GM23248 (cell line): ENCODE data around the gene STK32B. TPM values are rescaled to one million over a fixed set of nuclear protein-coding genes. Genes with fewer than 3 reads are reported as not detected.

Experiments used
- DNase-seq: peaks from one replicate; pipeline ENCODE4 v3.0.0-alpha.2; 2015
- H2AFZ ChIP-seq: fragments of 200-600 bp; sonication (generic); 2 replicates; pipeline ENCODE4 v1.6.1; 2016; ENCODE audit warnings: antibody characterized with exemption
- H3F3A ChIP-seq: fragments of 200-600 bp; sonication (generic); 2 replicates; pipeline ENCODE4 v1.6.1; 2016; ENCODE audit warnings: mild to moderate bottlenecking, antibody characterized with exemption, mixed run types; ENCODE audit not compliant: insufficient read depth
- H3K27ac ChIP-seq: fragments of 200-600 bp; sonication (generic); 2 replicates; pipeline ENCODE4 v1.5.1; 2016; ENCODE audit warnings: mild to moderate bottlenecking
- H3K27me3 ChIP-seq: fragments of 200-600 bp; sonication (generic); replicated peaks from 2 replicates; pipeline ENCODE4 v1.6.1; 2016; ENCODE audit warnings: mild to moderate bottlenecking; ENCODE audit not compliant: insufficient read depth
- H3K36me3 ChIP-seq: fragments of 200-600 bp; sonication (generic); 2 replicates; pipeline ENCODE4 v1.6.1; 2016; ENCODE audit warnings: low read depth, mild to moderate bottlenecking
- H3K4me1 ChIP-seq: fragments of 200-600 bp; sonication (generic); 2 replicates; pipeline ENCODE4 v1.6.1; 2016; ENCODE audit warnings: mild to moderate bottlenecking; ENCODE audit not compliant: insufficient read depth
- H3K4me2 ChIP-seq: fragments of 200-600 bp; sonication (generic); one replicate; pipeline ENCODE4 v1.6.1; 2016; ENCODE audit warnings: mild to moderate bottlenecking; ENCODE audit not compliant: unreplicated experiment
- H3K4me3 ChIP-seq: fragments of 200-600 bp; sonication (generic); 2 replicates; pipeline ENCODE4 v1.5.1; 2016; ENCODE audit warnings: mild to moderate bottlenecking
- H3K79me2 ChIP-seq: fragments of 200-600 bp; sonication (generic); 2 replicates; pipeline ENCODE4 v1.6.1; 2016; ENCODE audit warnings: mild to moderate bottlenecking; ENCODE audit not compliant: insufficient read depth
- H3K9ac ChIP-seq: fragments of 200-600 bp; sonication (generic); 2 replicates; pipeline ENCODE4 v1.6.1; 2016; ENCODE audit warnings: mild to moderate bottlenecking
- H3K9me2 ChIP-seq: fragments of 200-600 bp; sonication (generic); 2 replicates; pipeline ENCODE4 v1.6.1; 2016; ENCODE audit warnings: mixed run types, mild to moderate bottlenecking, moderate library complexity; ENCODE audit not compliant: insufficient read depth
- H3K9me3 ChIP-seq: fragments of 200-600 bp; sonication (generic); one replicate; pipeline ENCODE4 v1.6.1; 2017; ENCODE audit warnings: low read depth
- H4K20me1 ChIP-seq: fragments of 200-600 bp; sonication (generic); 2 replicates; pipeline ENCODE4 v1.6.0; 2016; ENCODE audit not compliant: insufficient read depth
- EZH2 ChIP-seq: fragments of 200-600 bp; sonication (generic); IDR thresholded peaks from 2 replicates; pipeline ENCODE4 v1.6.1; 2018; ENCODE audit warnings: antibody characterized with exemption, mild to moderate bottlenecking; ENCODE audit not compliant: insufficient read depth, poor library complexity, severe bottlenecking
- EZH2phosphoT487 ChIP-seq: fragments of 200-600 bp; sonication (generic); IDR thresholded peaks from 2 replicates; pipeline ENCODE4 v1.6.1; 2018; ENCODE audit warnings: antibody characterized with exemption, moderate library complexity, mild to moderate bottlenecking, low read depth; ENCODE audit not compliant: insufficient read depth
- WGBS, 2 experiments: methylation state at CpG; one replicate each; pipeline ENCODE4 v1.1.6; 2015 to 2017; ENCODE audit warnings: low lambda C conversion rate in 2 of 2, low coverage in 1 of 2; ENCODE audit errors: missing lambda C conversion rate in 2 of 2; 5-methylcytosine and 5-hydroxymethylcytosine counted together
- in situ Hi-C: fragments of 300-500 bp; cut with MboI; formaldehyde crosslinking; loops from 2 replicates; pipeline ENCODE4 v1.15.0; 2020
- polyA plus RNA-seq: library from polyadenylated mRNA; unstranded; fragments of >200 nt; fragmentation: Nextera tagmentation; extraction: Ambion mirVana; gene quantifications from 2 replicates; pipeline ENCODE4 v1.2.1, GENCODE V29; 2016
- total RNA-seq: library from RNA; depleted of rRNA; stranded (reverse); fragments of >200 nt; shearing (Covaris generic); gene quantifications from 2 replicates; pipeline ENCODE4 v1.2.3, GENCODE V29; 2014

The STK32B gene
- total and polyA plus RNA-seq, 2 experiments from 2014 or later, result 4.9 to 6.1 TPM

GRCh38 chr4:5157791-5158770, 106.8 kb downstream of the STK32B start:
- no peaks in the 10 kb centered on the region for H3K9me3 ChIP-seq
- DNase-seq, result peak; percentile 70
- no peak overlapping the region for H2AFZ ChIP-seq
- H3K4me3 ChIP-seq, result no peak overlapping the region
- in situ Hi-C loops, result no loop called here
- peak overlapping the region; percentile 58 for H3K27ac ChIP-seq
- no peak overlapping the region for H3K9ac ChIP-seq
- no peaks in the 10 kb centered on the region; the same call in 1 of the 2 replicates for H3F3A ChIP-seq
- no peaks in the 10 kb centered on the region for H3K9me2 ChIP-seq
- 0 out of 2 replicates have a peak, but pooled peaks cover 6% of the 10 kb centered on the region for H3K4me1 ChIP-seq
- WGBS, 2 experiments, result 62 to 64% methylated on average over 17 of the region's 17 CpGs
- H3K4me2 ChIP-seq, result no peak overlapping the region
- no peaks in the 10 kb centered on the region for H4K20me1 ChIP-seq
- no peaks in the 10 kb centered on the region for H3K79me2 ChIP-seq
- TF ChIP-seq EZH2 (no peak), EZH2phosphoT487 (no peak)
- H3K36me3 ChIP-seq, result no peaks in the 10 kb centered on the region
- H3K27me3 ChIP-seq, result no peaks in the 10 kb centered on the region

DNA sequence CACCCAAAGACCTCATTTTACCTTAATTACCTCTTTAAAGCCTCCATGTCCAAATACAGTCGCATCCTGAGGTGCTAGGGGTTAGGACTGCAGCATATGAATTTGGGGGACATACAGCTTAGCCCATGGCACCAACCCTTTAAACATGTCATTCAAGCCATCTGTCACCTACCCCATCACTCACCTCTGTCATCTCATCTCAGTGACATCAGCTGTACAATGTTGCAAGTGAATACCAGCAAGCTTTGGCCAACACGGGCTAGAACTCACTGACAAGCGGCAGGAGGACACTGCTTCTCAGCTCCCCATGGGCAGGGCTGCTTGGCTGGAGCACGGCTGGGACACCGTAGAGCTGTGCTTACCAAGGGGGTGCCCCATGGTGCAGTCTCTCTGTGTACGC, 107.5 kb downstream of the STK32B start:
- H3K36me3 ChIP-seq, result no peaks in the 10 kb centered on the region
- no peak overlapping the region for H3K9ac ChIP-seq
- no peak overlapping the region for H3K27ac ChIP-seq
- H4K20me1 ChIP-seq, result no peaks in the 10 kb centered on the region
- 0 out of 2 replicates have a peak, but pooled peaks cover 6% of the 10 kb centered on the region for H3K4me1 ChIP-seq
- in situ Hi-C loops, result no loop called here
- no peaks in the 10 kb centered on the region for H3K79me2 ChIP-seq
- no peak overlapping the region for H2AFZ ChIP-seq
- no peak overlapping the region for H3K4me3 ChIP-seq
- no peak overlapping the region for H3K4me2 ChIP-seq
- no peaks in the 10 kb centered on the region for H3K27me3 ChIP-seq
- H3F3A ChIP-seq, result no peaks in the 10 kb centered on the region; the same call in 1 of the 2 replicates
- no peaks in the 10 kb centered on the region for H3K9me2 ChIP-seq
- DNase-seq, result no peak
- 75 to 78% methylated on average over 6 of the region's 6 CpGs for WGBS, 2 experiments
- H3K9me3 ChIP-seq, result no peaks in the 10 kb centered on the region
- TF ChIP-seq EZH2 (no peak), EZH2phosphoT487 (no peak)

DNA sequence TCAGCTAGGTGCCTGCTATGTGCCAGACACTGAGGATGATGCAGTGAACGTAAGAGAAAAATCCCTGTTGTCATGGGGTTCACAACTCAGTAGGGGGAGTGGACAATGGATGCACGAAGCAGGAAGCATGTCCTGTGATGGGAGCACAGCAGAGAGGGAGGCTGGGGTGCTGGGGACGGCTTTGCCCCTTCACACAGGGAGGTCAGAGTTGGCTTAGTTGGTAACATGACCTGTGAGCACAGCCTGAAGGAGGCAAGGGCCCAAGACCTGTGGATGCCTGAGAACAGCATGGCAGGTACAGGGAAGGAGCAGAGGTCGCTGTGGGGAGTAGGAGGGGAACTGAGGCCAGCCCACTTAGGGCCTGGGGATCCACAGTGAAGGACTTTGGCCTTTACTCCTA, 109.4 kb downstream of the STK32B start:
- Histone ChIP-seq H3K79me2 (no peaks in the 10 kb centered on the region), H3K4me2 (no peak overlapping the region), H3K4me1 (peaks cover 13% of the 10 kb centered on the region; the same call in 1 of the 2 replicates), H2AFZ (no peak overlapping the region), H3K9me3 (no peaks in the 10 kb centered on the region), H3K36me3 (no peaks in the 10 kb centered on the region), H3K4me3 (no peak overlapping the region), H3F3A (no peaks in the 10 kb centered on the region; the same call in 1 of the 2 replicates), H3K9ac (no peak overlapping the region), H4K20me1 (no peaks in the 10 kb centered on the region), H3K27ac (no peak overlapping the region), H3K9me2 (no peaks in the 10 kb centered on the region), H3K27me3 (no peaks in the 10 kb centered on the region)
- DNase-seq, result no peak
- WGBS, 2 experiments, result 49 to 55% methylated on average over 4 of the region's 4 CpGs
- in situ Hi-C loops, result no loop called here
- TF ChIP-seq EZH2phosphoT487 (no peak), EZH2 (no peak)

GRCh38 chr4:5162909-5163508, 111.7 kb downstream of the STK32B start:
- H3K4me2 ChIP-seq, result no peak overlapping the region
- H3K9ac ChIP-seq, result no peak overlapping the region
- no peaks in the 10 kb centered on the region for H3K27me3 ChIP-seq
- WGBS, 2 experiments, result 63 to 68% methylated on average over 6 of the region's 6 CpGs
- H3F3A ChIP-seq, result no peaks in the 10 kb centered on the region; the same call in 1 of the 2 replicates
- H3K36me3 ChIP-seq, result no peaks in the 10 kb centered on the region
- H3K4me1 ChIP-seq, result peaks cover 13% of the 10 kb centered on the region; the same call in 1 of the 2 replicates
- no peak overlapping the region for H3K4me3 ChIP-seq
- no peak for DNase-seq
- H4K20me1 ChIP-seq, result no peaks in the 10 kb centered on the region
- in situ Hi-C loops, result no loop called here
- no peak for TF ChIP-seq EZH2
- TF ChIP-seq EZH2phosphoT487, result no peak
- no peak overlapping the region for H3K27ac ChIP-seq
- H3K79me2 ChIP-seq, result no peaks in the 10 kb centered on the region
- H2AFZ ChIP-seq, result no peak overlapping the region
- no peaks in the 10 kb centered on the region for H3K9me2 ChIP-seq
- no peaks in the 10 kb centered on the region for H3K9me3 ChIP-seq
